ENCODE data around the gene PNPLA6.
"Not testable (repeated sequence)": the region's sequence is repeated elsewhere in the genome, so short reads cannot be mapped to it uniquely, and the experiment has no call there.

The PNPLA6 gene

GRCh38 chr19:7575434-7576040 is 40.0 kb downstream of the PNPLA6 start:
- no peak overlapping the region for H3K4me3 ChIP-seq (ENCODE audit: control insufficient read depth, low read depth, low read length)
- DNase-seq (ENCODE audit: low read depth) = no peak
- no peak for TF ChIP-seq CTCF (IDR thresholded peaks at IDR 0.05; ENCODE audit: control insufficient read depth, insufficient read depth, low read depth, low read length, missing control alignments)

GRCh38 chr19:7577422-7577821 is 41.9 kb downstream of the PNPLA6 start:
- not testable (repeated sequence) for DNase-seq (ENCODE audit: low read depth); H3K4me3 ChIP-seq (ENCODE audit: control insufficient read depth, low read depth, low read length)

- H3K4me3 ChIP-seq (ENCODE audit: control insufficient read depth, low read depth, low read length) = no peak overlapping the region
- DNase-seq (ENCODE audit: low read depth) = no peak
- TF ChIP-seq CTCF (IDR thresholded peaks at IDR 0.05; ENCODE audit: control insufficient read depth, insufficient read depth, low read depth, low read length, missing control alignments) = no peak
These were observed 42.6 kb downstream of the PNPLA6 start for GRCh38 chr19:7578127-7578526.

GRCh38 chr19:7579182-7579581 is 43.7 kb downstream of the PNPLA6 start:
- H3K4me3 ChIP-seq (ENCODE audit: control insufficient read depth, low read depth, low read length) = no peak overlapping the region
- no peak for TF ChIP-seq CTCF (IDR thresholded peaks at IDR 0.05; ENCODE audit: control insufficient read depth, insufficient read depth, low read depth, low read length, missing control alignments)
- DNase-seq (ENCODE audit: low read depth) = no peak

GRCh38 chr19:7582446-7582845 is 46.9 kb downstream of the PNPLA6 start:
- H3K4me3 ChIP-seq (ENCODE audit: control insufficient read depth, low read depth, low read length) = no peak overlapping the region
- no peak for DNase-seq (ENCODE audit: low read depth)
- no peak for TF ChIP-seq CTCF (IDR thresholded peaks at IDR 0.05; ENCODE audit: control insufficient read depth, insufficient read depth, low read depth, low read length, missing control alignments)

GRCh38 chr19:7589822-7590221 is 54.3 kb downstream of the PNPLA6 start:
- no peak for DNase-seq (ENCODE audit: low read depth)
- no peak overlapping the region for H3K4me3 ChIP-seq (ENCODE audit: control insufficient read depth, low read depth, low read length)
- TF ChIP-seq CTCF (IDR thresholded peaks at IDR 0.05; ENCODE audit: control insufficient read depth, insufficient read depth, low read depth, low read length, missing control alignments) = no peak

- H3K4me3 ChIP-seq (ENCODE audit: control insufficient read depth, low read depth, low read length) = no peak overlapping the region
- TF ChIP-seq CTCF (IDR thresholded peaks at IDR 0.05; ENCODE audit: control insufficient read depth, insufficient read depth, low read depth, low read length, missing control alignments) = no peak
- DNase-seq (ENCODE audit: low read depth) = no peak
These were observed 54.7 kb downstream of the PNPLA6 start for GRCh38 chr19:7590256-7590655.

Measured in AG09309 (cell line).